Subcutaneous adipose tissue (tissue), 4 donors: ENCODE measurements around the gene SRCIN1. TPM values are rescaled to one million over a fixed set of nuclear protein-coding genes. Genes with fewer than 3 reads are reported as not detected.

Source experiments
- total RNA-seq, 4 donors: library from RNA; depleted of rRNA; stranded (reverse); fragments of >200 nt; gene quantifications; one replicate each; pipeline ENCODE4 v1.1.0, GENCODE V29; 2016
- TF ChIP-seq, protein P1 (sequence below): fragments of 450-650 bp; IDR thresholded peaks from one replicate; pipeline ENCODE4 v1.5.1; 2016; ENCODE audit warnings: low read depth, mild to moderate bottlenecking, control low read depth, antibody characterized with exemption, moderate library complexity

SRCIN1 gene
- total RNA-seq, 4 donors from 2014 or later: 0.82 to 11.5 (median 4.0) TPM

DNA sequence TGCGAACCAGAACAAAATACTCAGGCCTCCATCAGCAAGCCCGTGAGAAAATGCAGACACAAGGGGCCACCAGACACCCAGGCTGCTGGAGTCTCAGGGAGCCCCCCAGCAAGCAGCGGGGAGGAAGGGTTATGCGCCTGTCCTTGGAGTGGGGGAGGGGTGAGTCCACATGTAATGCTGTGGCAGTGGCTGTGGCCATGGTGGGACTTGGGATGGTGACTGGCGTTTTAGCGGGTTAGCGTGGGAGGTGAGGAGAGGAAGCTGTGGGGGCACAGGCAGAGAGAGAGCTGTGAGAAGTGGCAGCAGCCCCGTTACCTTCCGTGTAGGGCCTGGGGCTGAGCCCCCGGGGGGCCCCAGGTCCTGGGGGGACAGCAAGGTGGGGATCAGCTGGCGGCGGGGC lies 58.3 kb downstream of the SRCIN1 start:
- TF ChIP-seq, protein P1, sequence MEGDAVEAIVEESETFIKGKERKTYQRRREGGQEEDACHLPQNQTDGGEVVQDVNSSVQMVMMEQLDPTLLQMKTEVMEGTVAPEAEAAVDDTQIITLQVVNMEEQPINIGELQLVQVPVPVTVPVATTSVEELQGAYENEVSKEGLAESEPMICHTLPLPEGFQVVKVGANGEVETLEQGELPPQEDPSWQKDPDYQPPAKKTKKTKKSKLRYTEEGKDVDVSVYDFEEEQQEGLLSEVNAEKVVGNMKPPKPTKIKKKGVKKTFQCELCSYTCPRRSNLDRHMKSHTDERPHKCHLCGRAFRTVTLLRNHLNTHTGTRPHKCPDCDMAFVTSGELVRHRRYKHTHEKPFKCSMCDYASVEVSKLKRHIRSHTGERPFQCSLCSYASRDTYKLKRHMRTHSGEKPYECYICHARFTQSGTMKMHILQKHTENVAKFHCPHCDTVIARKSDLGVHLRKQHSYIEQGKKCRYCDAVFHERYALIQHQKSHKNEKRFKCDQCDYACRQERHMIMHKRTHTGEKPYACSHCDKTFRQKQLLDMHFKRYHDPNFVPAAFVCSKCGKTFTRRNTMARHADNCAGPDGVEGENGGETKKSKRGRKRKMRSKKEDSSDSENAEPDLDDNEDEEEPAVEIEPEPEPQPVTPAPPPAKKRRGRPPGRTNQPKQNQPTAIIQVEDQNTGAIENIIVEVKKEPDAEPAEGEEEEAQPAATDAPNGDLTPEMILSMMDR: no peak

DNA sequence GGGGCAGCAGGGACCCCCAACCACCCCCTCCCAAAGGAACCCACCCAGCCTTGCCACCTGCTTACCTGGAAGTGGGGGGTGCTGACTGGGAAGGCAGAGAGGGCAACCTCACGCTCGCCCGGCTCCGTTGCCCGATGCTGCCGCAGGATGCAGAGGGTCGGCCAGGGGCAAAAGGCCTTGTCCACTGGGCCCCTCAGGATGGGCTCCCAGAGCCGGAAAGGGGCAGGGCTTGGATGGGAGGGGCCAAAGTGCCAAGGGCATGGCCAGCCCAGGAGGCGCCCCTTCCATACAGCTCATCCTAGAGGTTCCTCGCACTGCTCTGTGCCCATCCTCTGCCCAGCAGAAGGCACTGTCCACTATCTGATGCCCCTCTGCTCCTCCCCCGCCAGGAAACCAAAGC lies 59.4 kb downstream of the SRCIN1 start:
- TF ChIP-seq, protein P1: no peak

DNA sequence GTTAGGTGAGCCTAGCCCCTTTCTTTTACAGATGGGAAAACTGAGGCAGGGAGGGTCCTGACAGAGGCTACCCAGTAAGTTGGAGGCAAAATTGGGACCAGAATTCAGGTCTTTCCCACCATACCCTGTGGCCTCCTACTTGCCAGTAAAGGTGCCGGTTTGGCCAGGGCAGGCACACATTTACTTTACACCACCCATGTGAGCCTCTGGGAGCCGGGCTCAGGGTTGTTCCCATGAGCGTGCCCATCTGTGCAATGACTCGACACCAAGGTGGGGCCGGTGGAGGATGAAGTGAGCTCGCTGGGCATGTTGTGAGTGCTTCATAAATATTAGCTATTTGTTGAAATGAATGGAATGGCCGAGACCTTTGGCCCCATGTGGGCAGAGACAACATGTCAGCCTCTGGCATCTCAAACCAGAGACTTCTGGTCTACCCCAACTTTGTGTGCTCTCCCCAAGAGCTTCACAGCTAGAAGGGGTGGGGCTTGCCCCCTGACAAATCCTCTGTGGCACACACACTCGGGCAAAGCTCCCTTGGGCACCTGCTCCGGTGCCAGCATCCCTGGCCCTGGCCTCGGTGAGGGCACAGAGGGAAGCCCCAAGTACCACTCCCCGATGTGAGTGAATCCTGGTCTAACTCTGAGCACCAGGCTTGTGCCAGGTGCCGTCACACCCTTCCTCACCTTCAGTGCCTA lies 60.1 kb downstream of the SRCIN1 start:
- TF ChIP-seq, protein P1: no peak

DNA sequence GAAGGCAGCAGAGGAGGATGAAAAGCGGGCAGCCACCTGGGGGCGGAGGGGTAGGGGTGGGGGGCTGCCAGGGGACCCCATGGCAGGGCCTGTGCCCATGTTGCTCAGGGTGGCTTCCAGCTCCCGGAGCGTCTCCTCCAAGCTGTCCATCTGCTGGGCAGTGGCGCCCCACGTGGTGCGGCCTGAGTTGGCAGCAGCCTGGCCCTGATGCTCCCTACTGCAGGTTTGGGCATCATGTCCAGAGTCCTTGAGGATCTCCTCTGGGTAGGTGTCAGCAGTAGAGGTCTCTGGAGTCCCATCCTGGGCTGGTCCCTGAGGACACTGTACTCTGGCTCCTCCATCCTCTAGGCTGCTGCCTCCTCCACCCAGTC lies 60.9 kb downstream of the SRCIN1 start:
- TF ChIP-seq, protein P1: no peak

DNA sequence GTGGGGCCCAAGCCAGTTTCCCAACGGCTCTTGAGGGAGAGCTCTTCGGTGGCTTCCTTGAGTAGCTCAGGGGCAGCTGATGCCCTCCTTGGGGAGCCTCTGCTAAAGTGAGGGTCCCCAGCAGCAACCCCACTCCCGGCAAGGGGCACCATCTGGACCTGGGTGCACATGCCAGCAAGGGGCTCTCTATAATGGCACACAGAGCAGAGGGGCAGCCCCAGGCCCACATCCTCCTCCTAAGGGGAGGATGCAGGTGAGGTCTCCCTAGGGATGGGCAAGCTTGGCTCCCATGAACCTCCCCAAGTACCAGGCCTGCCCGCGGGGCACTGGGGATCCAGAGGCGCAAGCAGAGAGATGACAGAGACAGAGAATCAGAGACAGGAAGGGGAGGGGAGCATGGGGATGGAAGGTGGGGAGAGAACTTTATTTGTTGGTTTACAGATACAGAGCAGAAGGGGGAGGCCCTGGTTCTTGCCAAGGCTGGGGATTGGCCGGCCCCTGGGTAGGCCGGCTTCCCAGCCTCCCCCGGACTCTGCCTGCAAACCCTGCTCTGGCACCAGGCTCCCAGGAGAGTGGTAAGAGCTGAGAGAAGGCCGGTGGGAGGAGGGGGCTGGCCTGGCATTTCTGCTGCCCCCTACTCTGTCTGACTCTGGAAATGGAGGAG lies 61.4 kb downstream of the SRCIN1 start:
- TF ChIP-seq, protein P1: no peak

DNA sequence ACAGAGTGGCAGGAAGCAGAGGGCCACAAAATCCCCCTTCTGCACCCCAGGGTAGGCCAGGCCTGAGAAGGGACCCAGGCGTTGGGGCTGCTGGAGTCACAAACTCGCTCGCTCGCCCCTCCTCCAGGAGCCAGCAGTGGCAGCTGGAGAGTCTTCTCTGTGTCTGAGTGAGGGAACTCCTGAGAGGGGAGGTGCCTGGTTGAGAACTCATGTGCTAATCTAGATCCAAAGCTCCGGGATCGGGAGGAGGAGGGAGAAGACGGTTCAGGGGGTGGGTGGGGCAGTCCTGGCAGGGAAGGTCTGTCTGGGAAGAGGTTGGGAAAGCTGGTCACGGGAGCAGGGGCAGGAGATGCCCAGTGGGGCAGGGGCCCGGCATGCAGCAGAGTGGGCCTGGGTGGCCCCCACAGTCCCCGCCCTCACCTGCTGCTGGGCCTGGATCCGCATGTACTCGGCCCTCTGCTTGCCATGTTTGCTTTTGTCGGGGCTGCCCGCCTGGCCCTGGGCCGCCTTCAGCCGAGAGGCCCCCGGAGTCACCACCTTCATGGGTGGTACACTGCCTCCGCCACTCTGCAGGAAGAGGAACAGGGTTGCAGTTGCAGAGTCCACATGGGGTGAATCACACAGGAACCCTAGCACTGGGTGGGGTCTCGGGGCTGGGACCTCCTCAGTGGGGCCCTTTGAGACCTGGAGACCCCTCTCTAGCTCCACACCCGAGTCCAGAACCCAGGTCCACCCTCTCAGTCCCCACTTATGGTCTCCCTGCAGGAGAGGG lies 62.2 kb downstream of the SRCIN1 start:
- TF ChIP-seq, protein P1: no peak

DNA sequence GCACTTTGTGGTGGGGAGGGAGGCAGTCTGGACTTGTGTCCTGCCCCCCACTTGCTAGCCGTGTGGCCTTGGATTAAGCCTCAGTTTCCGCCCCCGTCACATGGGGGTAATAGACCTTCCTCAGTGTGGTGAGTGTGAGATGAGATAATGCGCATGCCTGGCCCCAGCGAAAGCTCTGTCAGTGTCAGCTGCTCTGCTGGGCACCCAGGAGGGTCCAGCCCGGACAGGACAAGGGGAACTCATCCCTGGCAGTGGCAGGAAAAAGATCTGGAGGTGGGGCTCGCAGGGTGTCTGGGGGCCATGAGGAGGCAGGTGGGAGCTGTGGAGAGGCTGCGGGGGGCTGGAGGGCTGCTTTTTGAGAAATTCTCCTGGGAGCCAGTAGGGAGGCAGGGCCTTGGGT lies 63.5 kb downstream of the SRCIN1 start:
- TF ChIP-seq, protein P1: no peak
